Transverse colon (tissue), 4 donors: ENCODE measurements around the gene ZDHHC24.

Experiments
- CTCF ChIP-seq, 5 experiments: fragments of 200-600 bp in 3 of 5; fragments of 450-650 bp in 2 of 5; sonication (generic) in 3 of 5; IDR thresholded peaks; 1 replicate in 2 of 5; 2 replicates in 3 of 5; pipeline ENCODE4 v1.5.1; 2016 to 2017; ENCODE audit warnings: antibody characterized with exemption in 5 of 5, inconsistent platforms in 3 of 5, mild to moderate bottlenecking in 2 of 5, moderate library complexity in 1 of 5
- EP300 ChIP-seq: sonication (generic); formaldehyde crosslinking; IDR thresholded peaks from one replicate; pipeline ENCODE4 v1.6.1; 2017; ENCODE audit warnings: antibody characterized with exemption, low read depth
- POLR2A ChIP-seq: fragments of 450-650 bp; IDR thresholded peaks from one replicate; pipeline ENCODE4 v1.6.1; 2016; ENCODE audit warnings: antibody characterized with exemption, mild to moderate bottlenecking, moderate library complexity
- POLR2AphosphoS5 ChIP-seq, 3 donors: sonication (generic); formaldehyde crosslinking; IDR thresholded peaks; one replicate each; pipeline ENCODE4 v1.6.1; 2016; ENCODE audit warnings: antibody characterized with exemption in 3 of 3

DNA sequence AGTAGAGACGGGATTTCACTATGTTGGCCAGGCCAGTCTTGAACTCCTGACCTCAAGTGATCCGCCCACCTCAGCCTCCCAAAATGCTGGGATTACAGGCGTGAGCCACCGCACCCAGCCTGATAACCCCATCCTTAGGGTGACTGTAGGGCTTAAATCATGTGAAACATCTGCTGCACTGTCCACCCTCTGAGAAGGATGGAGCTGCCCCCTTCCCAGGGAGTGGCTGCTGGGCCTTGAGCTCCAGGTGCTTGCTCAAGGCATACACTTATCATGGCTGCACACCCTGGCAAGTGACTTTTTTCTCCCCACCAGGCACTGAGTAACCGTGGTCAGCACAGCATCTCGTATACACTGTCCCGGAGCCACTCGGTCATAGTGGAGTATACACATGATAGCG, 73.8 kb downstream of the ZDHHC24 start:
- TF ChIP-seq CTCF (IDR thresholded peaks at IDR 0.05) (no peak), EP300 (no peak), POLR2A (no peak), POLR2AphosphoS5 (IDR thresholded peaks at IDR 0.05) (no peak)
